H1 (cell line): Measurements from ENCODE around the gene ZSWIM6.

Source experiments
- BACH1 ChIP-seq: IDR thresholded peaks from 2 replicates; pipeline ENCODE4 v1.6.1; 2012; ENCODE audit warnings: low read length, improper control_type of control experiment
- EP300 ChIP-seq, 2 experiments: IDR thresholded peaks; 1 replicate in 1 of 2; 2 replicates in 1 of 2; pipeline ENCODE4 v1.6.1; 2011 to 2012; ENCODE audit warnings: low read depth in 2 of 2, low read length in 2 of 2, mild to moderate bottlenecking in 2 of 2, borderline replicate concordance in 1 of 2, inconsistent platforms in 1 of 2, moderate library complexity in 1 of 2
- GABPA ChIP-seq: IDR thresholded peaks from 2 replicates; pipeline ENCODE4 v1.6.1; 2011; ENCODE audit warnings: mild to moderate bottlenecking, low read length, moderate library complexity, borderline replicate concordance; ENCODE audit not compliant: insufficient read depth
- POLR2AphosphoS5 ChIP-seq: IDR thresholded peaks from 2 replicates; pipeline ENCODE4 v1.6.1; 2011; ENCODE audit warnings: low read depth, low read length
- RXRA ChIP-seq: IDR thresholded peaks from 2 replicates; pipeline ENCODE4 v1.6.1; 2011; ENCODE audit warnings: low read depth, mild to moderate bottlenecking, low read length, moderate library complexity; ENCODE audit not compliant: insufficient read depth
- SP1 ChIP-seq: IDR thresholded peaks from 2 replicates; pipeline ENCODE4 v1.6.1; 2011; ENCODE audit warnings: low read depth, low read length
- TAF1 ChIP-seq: IDR thresholded peaks from 2 replicates; pipeline ENCODE4 v1.6.1; 2011; ENCODE audit warnings: mild to moderate bottlenecking, low read depth, low read length
- ZNF274 ChIP-seq: IDR thresholded peaks from 2 replicates; pipeline ENCODE4 v1.7.0; 2012; ENCODE audit warnings: low read length, borderline replicate concordance; ENCODE audit errors: extremely low read depth
- TF ChIP-seq, protein P1 (sequence below), 3 experiments: IDR thresholded peaks; 1 replicate in 2 of 3; 2 replicates in 1 of 3; pipeline versions ENCODE4 v1.5.1 to v1.6.1; 2011; ENCODE audit warnings: low read length in 3 of 3, mild to moderate bottlenecking in 3 of 3, inconsistent platforms in 2 of 3, low read depth in 1 of 3, moderate library complexity in 1 of 3; ENCODE audit not compliant: insufficient read depth in 1 of 3; ENCODE audit errors: control extremely low read depth in 1 of 3

GRCh38 chr5:61493973-61494372 is 161.9 kb downstream of the ZSWIM6 start:
- TF ChIP-seq, protein P1, sequence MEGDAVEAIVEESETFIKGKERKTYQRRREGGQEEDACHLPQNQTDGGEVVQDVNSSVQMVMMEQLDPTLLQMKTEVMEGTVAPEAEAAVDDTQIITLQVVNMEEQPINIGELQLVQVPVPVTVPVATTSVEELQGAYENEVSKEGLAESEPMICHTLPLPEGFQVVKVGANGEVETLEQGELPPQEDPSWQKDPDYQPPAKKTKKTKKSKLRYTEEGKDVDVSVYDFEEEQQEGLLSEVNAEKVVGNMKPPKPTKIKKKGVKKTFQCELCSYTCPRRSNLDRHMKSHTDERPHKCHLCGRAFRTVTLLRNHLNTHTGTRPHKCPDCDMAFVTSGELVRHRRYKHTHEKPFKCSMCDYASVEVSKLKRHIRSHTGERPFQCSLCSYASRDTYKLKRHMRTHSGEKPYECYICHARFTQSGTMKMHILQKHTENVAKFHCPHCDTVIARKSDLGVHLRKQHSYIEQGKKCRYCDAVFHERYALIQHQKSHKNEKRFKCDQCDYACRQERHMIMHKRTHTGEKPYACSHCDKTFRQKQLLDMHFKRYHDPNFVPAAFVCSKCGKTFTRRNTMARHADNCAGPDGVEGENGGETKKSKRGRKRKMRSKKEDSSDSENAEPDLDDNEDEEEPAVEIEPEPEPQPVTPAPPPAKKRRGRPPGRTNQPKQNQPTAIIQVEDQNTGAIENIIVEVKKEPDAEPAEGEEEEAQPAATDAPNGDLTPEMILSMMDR (IDR thresholded peaks at IDR 0.05; ENCODE audit: control extremely low read depth in 1 of 3, insufficient read depth in 1 of 3, low read depth in 1 of 3, low read length in 3 of 3), result no peak
- TF ChIP-seq TAF1 (no peak), EP300 (IDR thresholded peaks at IDR 0.05; ENCODE audit: borderline replicate concordance in 1 of 2, low read depth in 2 of 2, low read length in 2 of 2) (no peak), BACH1 (no peak), SP1 (no peak), POLR2AphosphoS5 (no peak), ZNF274 (no peak), GABPA (no peak), RXRA (no peak)
